ENCODE measurements around the gene RLN2.
"Not testable (repeated sequence)": the region's sequence is repeated elsewhere in the genome, so short reads cannot be mapped to it uniquely, and the experiment has no call there.

RLN2 gene

GRCh38 chr9:5326187-5326586, 21.7 kb upstream of the RLN2 start:
- no peak for DNase-seq (ENCODE audit: low read depth)
- no peak overlapping the region for H3K4me3 ChIP-seq (ENCODE audit: control insufficient read depth, low read depth, low read length)
- no peak for TF ChIP-seq CTCF (conservative IDR thresholded peaks at IDR 0.05; ENCODE audit: control insufficient read depth, insufficient read depth, low read depth, low read length)

- not testable (repeated sequence) for DNase-seq (ENCODE audit: low read depth); H3K4me3 ChIP-seq (ENCODE audit: control insufficient read depth, low read depth, low read length)
These were observed 17.1 kb upstream of the RLN2 start for GRCh38 chr9:5321601-5322000.

GRCh38 chr9:5321058-5321457, 16.5 kb upstream of the RLN2 start:
- H3K4me3 ChIP-seq (ENCODE audit: control insufficient read depth, low read depth, low read length), result no peak overlapping the region
- peak; percentile 14 for TF ChIP-seq CTCF (conservative IDR thresholded peaks at IDR 0.05; ENCODE audit: control insufficient read depth, insufficient read depth, low read depth, low read length)
- DNase-seq (ENCODE audit: low read depth), result no peak

GRCh38 chr9:5316406-5316805, 11.9 kb upstream of the RLN2 start:
- H3K4me3 ChIP-seq (ENCODE audit: control insufficient read depth, low read depth, low read length); DNase-seq (ENCODE audit: low read depth): not testable (repeated sequence)

- no peak overlapping the region for H3K4me3 ChIP-seq (ENCODE audit: control insufficient read depth, low read depth, low read length)
- no peak for TF ChIP-seq CTCF (conservative IDR thresholded peaks at IDR 0.05; ENCODE audit: control insufficient read depth, insufficient read depth, low read depth, low read length)
- DNase-seq (ENCODE audit: low read depth), result no peak
These were observed 10.8 kb upstream of the RLN2 start for GRCh38 chr9:5315187-5315923.

- TF ChIP-seq CTCF (conservative IDR thresholded peaks at IDR 0.05; ENCODE audit: control insufficient read depth, insufficient read depth, low read depth, low read length), result no peak
- no peak for DNase-seq (ENCODE audit: low read depth)
- no peak overlapping the region for H3K4me3 ChIP-seq (ENCODE audit: control insufficient read depth, low read depth, low read length)
These were observed 6.3 kb upstream of the RLN2 start for GRCh38 chr9:5310851-5311250.

- no peak overlapping the region for H3K4me3 ChIP-seq (ENCODE audit: control insufficient read depth, low read depth, low read length)
- no peak for DNase-seq (ENCODE audit: low read depth)
- no peak for TF ChIP-seq CTCF (conservative IDR thresholded peaks at IDR 0.05; ENCODE audit: control insufficient read depth, insufficient read depth, low read depth, low read length)
These were observed 1.2 kb upstream of the RLN2 start for GRCh38 chr9:5305741-5306140.

GRCh38 chr9:5301544-5301943, 3.0 kb downstream of the RLN2 start:
- no peak overlapping the region for H3K4me3 ChIP-seq (ENCODE audit: control insufficient read depth, low read depth, low read length)
- TF ChIP-seq CTCF (conservative IDR thresholded peaks at IDR 0.05; ENCODE audit: control insufficient read depth, insufficient read depth, low read depth, low read length), result no peak
- no peak for DNase-seq (ENCODE audit: low read depth)
